OCI-LY1 (cell line): ENCODE results near the gene NR3C1.
"Not testable (repeated sequence)": the region's sequence is repeated elsewhere in the genome, so short reads cannot be mapped to it uniquely, and the experiment has no call there.

Experiments
- EZH2 ChIP-seq: fragments of 200-600 bp; sonication (generic), shearing (Covaris generic); IDR thresholded peaks from 2 replicates; pipeline ENCODE4 v1.8.0; 2017; ENCODE audit warnings: borderline replicate concordance, mixed run types, mild to moderate bottlenecking, antibody characterized with exemption, low read length, moderate library complexity, mixed read lengths
- TF ChIP-seq, protein P1 (sequence below): fragments of 200-600 bp; sonication (generic), shearing (Covaris generic); IDR thresholded peaks from 2 replicates; pipeline ENCODE4 v1.5.1; 2017; ENCODE audit warnings: mild to moderate bottlenecking, antibody characterized with exemption, low read length, moderate library complexity, mixed read lengths

DNA sequence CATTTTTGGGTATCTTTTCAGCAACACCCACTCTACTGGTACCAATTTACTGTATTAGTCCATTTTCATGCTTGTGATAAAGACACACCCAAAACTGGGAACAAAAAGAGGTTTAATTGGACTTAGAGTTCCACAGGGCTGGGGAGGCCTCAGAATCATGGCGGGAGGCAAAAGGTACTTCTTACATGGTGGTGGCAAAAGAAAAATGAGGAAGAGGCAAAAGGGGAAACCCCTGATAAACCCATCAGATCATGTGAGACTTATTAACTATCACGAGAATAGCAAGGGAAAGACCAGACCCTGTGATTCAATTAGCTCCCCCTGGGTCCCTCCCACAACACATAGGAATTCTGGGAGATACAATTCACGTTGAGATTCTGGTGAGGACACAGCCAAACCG lies 78.4 kb downstream of the NR3C1 start:
- TF ChIP-seq, protein P1, sequence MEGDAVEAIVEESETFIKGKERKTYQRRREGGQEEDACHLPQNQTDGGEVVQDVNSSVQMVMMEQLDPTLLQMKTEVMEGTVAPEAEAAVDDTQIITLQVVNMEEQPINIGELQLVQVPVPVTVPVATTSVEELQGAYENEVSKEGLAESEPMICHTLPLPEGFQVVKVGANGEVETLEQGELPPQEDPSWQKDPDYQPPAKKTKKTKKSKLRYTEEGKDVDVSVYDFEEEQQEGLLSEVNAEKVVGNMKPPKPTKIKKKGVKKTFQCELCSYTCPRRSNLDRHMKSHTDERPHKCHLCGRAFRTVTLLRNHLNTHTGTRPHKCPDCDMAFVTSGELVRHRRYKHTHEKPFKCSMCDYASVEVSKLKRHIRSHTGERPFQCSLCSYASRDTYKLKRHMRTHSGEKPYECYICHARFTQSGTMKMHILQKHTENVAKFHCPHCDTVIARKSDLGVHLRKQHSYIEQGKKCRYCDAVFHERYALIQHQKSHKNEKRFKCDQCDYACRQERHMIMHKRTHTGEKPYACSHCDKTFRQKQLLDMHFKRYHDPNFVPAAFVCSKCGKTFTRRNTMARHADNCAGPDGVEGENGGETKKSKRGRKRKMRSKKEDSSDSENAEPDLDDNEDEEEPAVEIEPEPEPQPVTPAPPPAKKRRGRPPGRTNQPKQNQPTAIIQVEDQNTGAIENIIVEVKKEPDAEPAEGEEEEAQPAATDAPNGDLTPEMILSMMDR: not testable (repeated sequence)
- not testable (repeated sequence) for TF ChIP-seq EZH2
